Measurements from ENCODE around the gene ADCY3.

DNA sequence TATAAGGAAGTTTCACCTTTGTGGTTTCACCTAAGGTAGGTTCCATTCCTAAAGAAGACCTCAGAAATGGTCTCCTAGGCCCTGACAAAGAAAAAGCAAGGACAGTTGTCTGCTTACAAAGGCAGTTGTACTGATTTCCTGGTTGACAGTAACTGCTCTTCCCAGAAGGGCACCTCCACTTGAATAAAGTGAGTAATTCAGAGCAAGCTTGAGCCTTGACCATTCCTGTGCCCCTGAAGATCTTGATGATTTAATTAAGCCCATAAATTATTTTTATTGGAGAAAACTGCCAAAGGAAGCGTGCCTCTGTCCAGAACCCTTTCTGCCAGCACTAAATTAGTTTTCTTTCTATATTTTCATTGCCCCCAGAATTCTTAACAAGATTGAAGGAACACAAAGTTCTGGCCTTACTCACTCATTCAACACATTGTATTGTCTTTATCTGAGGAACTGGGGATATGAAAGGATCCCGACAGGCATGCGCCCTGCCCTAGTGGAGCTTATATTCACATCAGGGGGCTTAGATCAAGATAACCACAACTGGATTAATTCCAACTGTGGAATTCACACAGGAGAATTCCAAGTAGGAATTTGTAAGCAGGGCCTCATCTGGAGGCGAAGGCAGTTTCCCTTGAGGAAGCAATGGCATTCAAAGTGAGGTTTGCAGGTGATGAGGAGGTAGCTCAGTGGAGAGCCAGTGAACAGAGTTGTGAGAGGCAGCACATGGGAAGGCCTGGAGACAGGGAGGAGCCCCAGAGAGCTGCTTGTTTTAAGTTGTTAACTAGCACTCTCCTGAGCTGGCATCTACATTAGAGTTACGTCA lies 148.1 kb downstream of the ADCY3 start:
- TF ChIP-seq, protein P1, sequence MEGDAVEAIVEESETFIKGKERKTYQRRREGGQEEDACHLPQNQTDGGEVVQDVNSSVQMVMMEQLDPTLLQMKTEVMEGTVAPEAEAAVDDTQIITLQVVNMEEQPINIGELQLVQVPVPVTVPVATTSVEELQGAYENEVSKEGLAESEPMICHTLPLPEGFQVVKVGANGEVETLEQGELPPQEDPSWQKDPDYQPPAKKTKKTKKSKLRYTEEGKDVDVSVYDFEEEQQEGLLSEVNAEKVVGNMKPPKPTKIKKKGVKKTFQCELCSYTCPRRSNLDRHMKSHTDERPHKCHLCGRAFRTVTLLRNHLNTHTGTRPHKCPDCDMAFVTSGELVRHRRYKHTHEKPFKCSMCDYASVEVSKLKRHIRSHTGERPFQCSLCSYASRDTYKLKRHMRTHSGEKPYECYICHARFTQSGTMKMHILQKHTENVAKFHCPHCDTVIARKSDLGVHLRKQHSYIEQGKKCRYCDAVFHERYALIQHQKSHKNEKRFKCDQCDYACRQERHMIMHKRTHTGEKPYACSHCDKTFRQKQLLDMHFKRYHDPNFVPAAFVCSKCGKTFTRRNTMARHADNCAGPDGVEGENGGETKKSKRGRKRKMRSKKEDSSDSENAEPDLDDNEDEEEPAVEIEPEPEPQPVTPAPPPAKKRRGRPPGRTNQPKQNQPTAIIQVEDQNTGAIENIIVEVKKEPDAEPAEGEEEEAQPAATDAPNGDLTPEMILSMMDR (IDR thresholded peaks at IDR 0.05), result no peak
- no peak for TF ChIP-seq POLR2A (IDR thresholded peaks at IDR 0.05)
- TF ChIP-seq EP300 (IDR thresholded peaks at IDR 0.05), result no peak
